Activated CD4-positive, alpha-beta T cell treated with anti-CD3 and anti-CD28 coated beads, Interleukin-2, amount 10 ng/mL, durations not matched to agents 7 days and 5 days (primary cell): ENCODE results near the gene EEF1AKMT2. TPM values are rescaled to one million over a fixed set of nuclear protein-coding genes. Genes with fewer than 3 reads are reported as not detected.

Experiments used
- CTCF ChIA-PET: fragments of 350-600 bp; sonication (Branson Sonifier 250); formaldehyde crosslinking; loops from one replicate; lab custom pipeline; 2021; ENCODE audit warnings: antibody characterized with exemption; lab: Charles Lee
- POLR2A ChIA-PET: fragments of 350-600 bp; sonication (Branson Sonifier 250); formaldehyde crosslinking; loops from one replicate; lab custom pipeline; 2021; ENCODE audit warnings: antibody characterized with exemption; lab: Charles Lee
- DNase-seq: peaks from one replicate; pipeline ENCODE4 v3.0.0-alpha.2; 2020
- H3K27ac Mint-ChIP-seq: one replicate; pipeline ENCODE4 v1.8.0; 2021; ENCODE audit warnings: mild to moderate bottlenecking, moderate library complexity, mixed read lengths
- H3K27me3 Mint-ChIP-seq: one replicate; pipeline ENCODE4 v1.8.0; 2021; ENCODE audit warnings: mixed read lengths
- H3K36me3 Mint-ChIP-seq: one replicate; pipeline ENCODE4 v1.8.0; 2021; ENCODE audit warnings: low read depth, mixed read lengths
- H3K4me1 Mint-ChIP-seq: one replicate; pipeline ENCODE4 v1.8.0; 2021; ENCODE audit warnings: mixed read lengths
- H3K4me3 Mint-ChIP-seq: one replicate; pipeline ENCODE4 v1.8.0; 2021; ENCODE audit warnings: mild to moderate bottlenecking, moderate library complexity, mixed read lengths
- H3K9me3 Mint-ChIP-seq: one replicate; pipeline ENCODE4 v1.8.0; 2021; ENCODE audit warnings: mixed read lengths
- total RNA-seq, 2 experiments: library from RNA; stranded (reverse); gene quantifications; one replicate each; pipeline ENCODE4 v1.2.3, GENCODE V29; 2021

The EEF1AKMT2 gene
- total RNA-seq, 2 experiments from 2014 or later = 23.5 to 28.3 TPM

- ChIA-PET POLR2A (interaction anchor here (0.6 kb wide), 1 partner anchor 73 kb away, joined by 3 read pairs; no protein-coding TSS in a partner anchor), CTCF (interaction anchor here (1.6 to 16.4 kb wide), 4 partner anchors 10 to 20 kb away, joined by 3 to 209 read pairs (median 10); no protein-coding TSS in a partner anchor)
- H3K36me3 Mint-ChIP-seq = peaks cover 32% of the 10 kb centered on the region
- H3K4me1 Mint-ChIP-seq = peaks cover 84% of the 10 kb centered on the region
- no peaks in the 10 kb centered on the region for H3K9me3 Mint-ChIP-seq
- H3K27ac Mint-ChIP-seq = peak overlapping the region; percentile 86
- no peak for DNase-seq
- H3K27me3 Mint-ChIP-seq = no peaks in the 10 kb centered on the region
- no peak overlapping the region for H3K4me3 Mint-ChIP-seq
Observed at GRCh38 chr10:124723826-124724225, 67.9 kb downstream of the EEF1AKMT2 start.

DNA sequence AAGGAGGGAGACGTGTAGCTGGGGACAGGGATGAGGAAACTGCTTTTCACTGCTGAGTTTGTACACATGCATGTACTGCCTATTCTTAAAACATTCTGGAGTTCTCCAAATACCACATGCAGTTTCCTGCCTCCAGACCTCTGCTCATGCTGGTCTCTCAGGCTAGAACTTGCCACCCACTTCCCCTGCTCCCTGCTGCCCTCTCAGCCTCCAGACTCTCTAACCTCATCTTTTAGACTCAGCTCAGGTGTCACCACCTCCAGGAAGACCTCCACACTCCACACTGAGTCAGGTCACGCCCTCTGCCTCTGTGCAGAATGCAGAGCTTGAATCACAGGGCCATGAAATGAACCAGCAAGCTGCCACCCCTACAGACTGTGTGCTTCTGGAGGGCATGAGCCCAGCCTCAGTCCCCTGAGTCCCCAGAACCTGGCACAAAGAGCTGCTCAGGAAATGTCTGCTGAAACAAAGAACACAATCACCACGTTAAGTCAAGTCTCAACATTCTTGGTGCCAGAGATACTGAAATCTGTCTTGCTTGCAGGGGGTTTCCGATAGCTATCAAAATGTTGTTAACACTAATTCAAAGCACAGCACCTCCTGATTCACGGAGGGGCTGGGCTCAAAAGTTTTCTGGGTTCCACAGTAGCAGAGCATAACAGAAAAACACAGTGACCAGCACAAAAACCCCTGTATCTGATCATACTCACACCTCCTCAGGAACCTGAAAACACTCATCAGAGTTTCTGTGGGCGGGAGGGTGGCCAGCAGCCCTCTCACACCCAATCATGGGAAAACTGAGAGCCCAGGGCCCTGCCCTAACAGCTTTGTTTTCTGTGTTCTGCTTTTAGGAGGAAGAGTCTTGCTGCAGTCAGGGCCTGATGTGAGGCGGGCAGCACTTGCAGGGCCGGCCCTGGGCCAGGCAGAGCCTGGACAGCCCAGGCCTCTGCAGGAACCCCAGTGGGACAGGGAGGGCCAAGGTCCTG is 68.6 kb downstream of the EEF1AKMT2 start:
- Mint-ChIP-seq H3K27me3 (no peaks in the 10 kb centered on the region), H3K4me3 (peak overlapping the region; percentile 1), H3K27ac (peak overlapping the region; percentile 86), H3K9me3 (no peaks in the 10 kb centered on the region), H3K36me3 (peaks cover 26% of the 10 kb centered on the region), H3K4me1 (peaks cover 84% of the 10 kb centered on the region)
- DNase-seq = peak; percentile 37
- CTCF ChIA-PET = interaction anchor here (0.6 to 16.4 kb wide), 8 partner anchors 8 to 129 kb away, joined by 3 to 209 read pairs (median 6); no protein-coding TSS in a partner anchor
- POLR2A ChIA-PET = no interaction called here

DNA sequence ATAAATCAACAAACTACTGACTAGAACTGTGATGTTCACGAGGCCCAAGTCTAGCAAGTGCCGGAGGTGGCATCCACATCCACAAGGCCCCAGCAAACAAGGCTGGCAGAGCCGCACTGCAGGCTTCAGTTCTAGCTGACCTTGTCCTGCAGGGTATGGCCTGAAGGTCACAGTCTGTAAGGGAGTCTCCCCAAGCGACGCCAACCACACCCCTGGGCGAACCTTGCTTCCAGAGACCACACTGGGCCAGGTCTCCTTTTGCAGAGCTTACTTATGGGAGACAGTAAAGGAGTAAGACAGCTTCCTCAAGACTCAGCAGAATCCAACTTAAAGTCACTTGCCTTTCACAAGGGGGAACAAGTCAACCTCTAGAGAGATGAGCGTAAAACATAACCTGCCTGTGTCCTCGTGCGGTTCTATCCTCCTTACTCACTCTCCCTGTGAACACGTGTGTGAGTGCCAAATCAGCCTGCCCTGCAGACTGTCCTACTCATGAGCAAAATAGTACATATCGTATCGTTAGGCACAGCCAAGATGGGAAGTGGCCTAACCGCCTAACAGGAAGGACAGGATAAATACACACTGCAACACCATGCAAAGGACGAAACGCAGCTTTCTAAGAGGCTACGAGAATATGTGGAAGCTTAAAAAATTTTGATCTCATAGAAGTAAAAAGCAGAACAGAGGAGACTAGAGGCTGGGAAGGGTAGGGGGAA is 70.2 kb downstream of the EEF1AKMT2 start:
- peaks cover 40% of the 10 kb centered on the region for H3K36me3 Mint-ChIP-seq
- ChIA-PET CTCF (interaction anchor here (0.9 to 16.4 kb wide), 7 partner anchors 10 to 74 kb away, joined by 3 to 209 read pairs (median 6); no protein-coding TSS in a partner anchor), POLR2A (interaction anchor here (0.6 kb wide), 1 partner anchor 20 kb away, joined by 3 read pairs; no protein-coding TSS in a partner anchor)
- no peak for DNase-seq
- no peaks in the 10 kb centered on the region for H3K27me3 Mint-ChIP-seq
- H3K4me3 Mint-ChIP-seq = no peak overlapping the region
- H3K9me3 Mint-ChIP-seq = no peaks in the 10 kb centered on the region
- peaks cover 88% of the 10 kb centered on the region for H3K4me1 Mint-ChIP-seq
- H3K27ac Mint-ChIP-seq = peak overlapping the region; percentile 84

- Mint-ChIP-seq H3K36me3 (peaks cover 39% of the 10 kb centered on the region), H3K27ac (peak overlapping the region; percentile 96), H3K4me1 (peaks cover 91% of the 10 kb centered on the region), H3K27me3 (no peaks in the 10 kb centered on the region), H3K4me3 (peak overlapping the region; percentile 30), H3K9me3 (no peaks in the 10 kb centered on the region)
- ChIA-PET CTCF (interaction anchor here (0.7 to 16.4 kb wide), 19 partner anchors 9 to 90 kb away, joined by 3 to 209 read pairs (median 5); no protein-coding TSS in a partner anchor), POLR2A (interaction anchor here (2.3 kb wide), 1 partner anchor 10 kb away, joined by 6 read pairs; no protein-coding TSS in a partner anchor)
- DNase-seq = peak; percentile 80
Observed at GRCh38 chr10:124719213-124719851, 72.4 kb downstream of the EEF1AKMT2 start.

DNA sequence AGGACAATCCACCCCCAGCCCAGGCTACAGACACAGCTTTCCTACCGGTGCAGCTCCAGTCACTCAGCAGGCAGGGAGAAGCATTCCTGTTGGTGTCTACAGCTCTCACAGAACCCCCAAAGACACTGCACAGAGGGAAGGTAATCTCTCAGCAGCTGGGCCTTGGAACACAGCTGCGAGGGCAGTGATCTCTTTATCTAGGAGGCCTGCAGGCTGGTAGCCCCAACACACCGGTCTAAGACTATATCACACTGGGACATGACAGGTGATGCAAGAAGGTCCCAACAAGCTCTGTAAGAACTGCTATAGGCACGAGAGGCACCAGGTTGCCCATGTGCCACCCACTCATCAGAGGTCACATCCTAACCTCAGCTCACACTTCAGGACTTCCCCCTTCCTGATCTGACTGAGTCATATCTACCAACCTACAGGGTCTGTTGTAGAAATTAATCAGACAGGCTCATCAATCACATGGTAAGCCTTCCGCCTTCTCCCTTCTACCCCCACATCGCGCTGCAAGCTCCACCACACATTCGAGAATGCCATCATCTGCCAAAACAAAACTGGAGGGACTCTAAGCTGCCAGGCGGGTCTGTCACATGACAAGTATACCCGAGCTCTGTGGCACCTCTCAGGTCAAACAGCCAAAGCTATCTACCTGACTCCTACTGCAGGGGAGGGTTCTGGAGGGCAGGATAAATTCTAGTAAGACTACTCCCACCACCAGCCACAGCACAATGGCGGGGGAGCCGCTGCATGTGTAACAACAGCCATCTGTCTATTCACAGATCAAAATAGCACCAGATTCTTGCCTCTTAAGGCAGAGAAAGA is 73.6 kb downstream of the EEF1AKMT2 start:
- H3K4me3 Mint-ChIP-seq = peak overlapping the region; percentile 30
- H3K9me3 Mint-ChIP-seq = no peaks in the 10 kb centered on the region
- H3K27ac Mint-ChIP-seq = peak overlapping the region; percentile 96
- H3K4me1 Mint-ChIP-seq = peaks cover 91% of the 10 kb centered on the region
- DNase-seq = peak; percentile 72
- CTCF ChIA-PET = interaction anchor here (0.7 to 16.4 kb wide), 18 partner anchors 10 to 94 kb away, joined by 3 to 209 read pairs (median 6); no protein-coding TSS in a partner anchor
- H3K27me3 Mint-ChIP-seq = no peaks in the 10 kb centered on the region
- H3K36me3 Mint-ChIP-seq = peaks cover 39% of the 10 kb centered on the region
- POLR2A ChIA-PET = interaction anchor here (0.7 to 2.3 kb wide), 3 partner anchors 11 to 47 kb away, joined by 3 to 6 read pairs (median 4); no protein-coding TSS in a partner anchor

DNA sequence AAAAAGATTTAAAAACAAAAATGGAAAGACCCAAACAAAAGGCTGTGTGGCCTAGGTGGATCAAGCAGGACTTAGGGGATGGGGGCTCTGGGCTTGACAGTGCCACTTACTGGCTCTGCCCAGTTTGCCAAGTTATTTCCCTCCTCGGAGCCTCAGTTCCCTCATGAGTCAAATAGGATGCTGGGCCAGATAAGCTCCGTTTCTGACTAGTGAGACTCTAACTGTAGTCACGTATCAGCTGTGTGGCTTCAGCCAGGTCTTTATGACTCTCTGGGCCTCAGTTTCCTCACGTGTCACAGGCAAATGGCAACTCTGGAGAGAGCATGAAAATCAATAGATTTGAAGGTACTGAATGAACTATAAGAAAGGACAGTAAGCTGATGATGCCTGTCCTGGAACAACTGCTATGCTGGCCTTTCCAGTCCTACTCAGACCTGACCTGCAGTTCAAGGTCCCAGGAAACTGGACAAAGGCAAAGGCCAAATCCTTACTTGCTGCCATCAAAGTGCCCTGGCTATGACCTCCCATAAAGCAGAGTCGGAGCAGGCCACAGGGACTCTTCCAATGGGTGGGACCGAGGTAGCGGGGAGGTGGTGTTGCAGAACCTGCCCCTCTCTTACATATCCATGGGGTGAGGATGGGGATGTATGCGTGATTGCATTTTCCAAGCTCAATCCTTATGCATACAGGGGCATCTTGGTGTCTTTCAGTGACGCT is 74.5 kb downstream of the EEF1AKMT2 start:
- Mint-ChIP-seq H3K9me3 (no peaks in the 10 kb centered on the region), H3K4me3 (no peak overlapping the region), H3K36me3 (peaks cover 39% of the 10 kb centered on the region), H3K27me3 (no peaks in the 10 kb centered on the region), H3K27ac (peak overlapping the region; percentile 96), H3K4me1 (peaks cover 90% of the 10 kb centered on the region)
- no peak for DNase-seq
- ChIA-PET POLR2A (interaction anchor here (1.2 kb wide), 1 partner anchor 46 kb away, joined by 4 read pairs; no protein-coding TSS in a partner anchor), CTCF (interaction anchor here (0.8 to 16.4 kb wide), 13 partner anchors 11 to 93 kb away, joined by 3 to 209 read pairs (median 6); no protein-coding TSS in a partner anchor)

DNA sequence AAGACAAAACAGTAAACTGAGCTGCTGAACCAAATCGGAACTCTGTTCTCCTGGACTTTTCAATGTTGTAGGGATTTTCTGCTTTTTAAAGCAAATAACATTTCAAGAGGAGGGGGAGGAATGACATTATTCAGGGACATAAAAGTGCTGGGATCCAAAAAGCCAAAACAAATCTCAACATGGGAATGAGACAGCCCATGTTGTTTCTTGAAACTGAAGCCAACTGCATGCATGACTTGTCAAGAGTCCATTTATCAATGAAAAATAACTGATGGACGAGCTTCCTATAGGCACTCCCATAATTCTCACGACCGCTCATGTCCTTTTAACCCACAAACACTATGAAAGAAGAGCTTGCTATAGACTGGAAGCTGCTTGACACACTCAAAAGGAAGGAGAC is 75.3 kb downstream of the EEF1AKMT2 start:
- Mint-ChIP-seq H3K9me3 (no peaks in the 10 kb centered on the region), H3K27me3 (no peaks in the 10 kb centered on the region), H3K27ac (peak overlapping the region; percentile 54), H3K36me3 (peaks cover 39% of the 10 kb centered on the region), H3K4me1 (peaks cover 83% of the 10 kb centered on the region), H3K4me3 (no peak overlapping the region)
- DNase-seq = no peak
- CTCF ChIA-PET = interaction anchor here (1.0 to 16.4 kb wide), 8 partner anchors 10 to 45 kb away, joined by 3 to 209 read pairs (median 6); no protein-coding TSS in a partner anchor
- POLR2A ChIA-PET = no interaction called here

GRCh38 chr10:124715439-124715838 is 76.2 kb downstream of the EEF1AKMT2 start:
- POLR2A ChIA-PET = no interaction called here
- H3K4me3 Mint-ChIP-seq = no peak overlapping the region
- no peaks in the 10 kb centered on the region for H3K27me3 Mint-ChIP-seq
- peaks cover 80% of the 10 kb centered on the region for H3K4me1 Mint-ChIP-seq
- CTCF ChIA-PET = interaction anchor here (1.0 to 16.4 kb wide), 7 partner anchors 11 to 44 kb away, joined by 3 to 209 read pairs (median 5); no protein-coding TSS in a partner anchor
- H3K27ac Mint-ChIP-seq = peak overlapping the region; percentile 54
- no peaks in the 10 kb centered on the region for H3K9me3 Mint-ChIP-seq
- H3K36me3 Mint-ChIP-seq = peaks cover 39% of the 10 kb centered on the region
- no peak for DNase-seq

DNA sequence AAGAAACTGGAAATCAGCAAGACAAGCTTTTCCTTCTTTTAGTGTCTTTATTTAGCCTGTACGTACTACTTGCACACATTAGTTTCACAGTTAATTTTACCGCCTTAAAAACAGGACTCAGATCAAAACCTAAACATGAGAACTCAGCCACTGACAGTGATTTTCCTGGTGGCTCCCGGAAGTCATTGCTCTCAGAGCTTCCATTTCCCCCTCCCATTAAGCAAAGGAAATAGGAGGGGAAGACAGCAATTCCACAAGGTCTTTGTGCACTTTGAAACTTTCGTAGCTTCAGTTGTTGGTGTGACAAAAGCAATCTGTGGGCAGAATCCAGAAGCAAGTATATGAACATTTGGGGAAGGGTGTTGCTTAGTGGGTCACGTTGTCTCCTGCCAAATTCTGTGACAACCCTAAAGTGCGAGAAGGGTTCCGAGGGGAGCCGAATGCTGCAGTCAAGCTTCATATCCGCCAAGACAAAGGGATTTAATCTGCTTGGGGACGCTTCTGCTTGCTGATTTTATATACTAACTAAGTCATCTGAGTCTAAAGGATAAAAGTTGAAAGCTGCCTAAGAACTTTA is 77.9 kb downstream of the EEF1AKMT2 start:
- H3K9me3 Mint-ChIP-seq = no peaks in the 10 kb centered on the region
- POLR2A ChIA-PET = no interaction called here
- H3K36me3 Mint-ChIP-seq = peaks cover 40% of the 10 kb centered on the region
- no peaks in the 10 kb centered on the region for H3K27me3 Mint-ChIP-seq
- no peak for DNase-seq
- no peak overlapping the region for H3K27ac Mint-ChIP-seq
- peaks cover 84% of the 10 kb centered on the region for H3K4me1 Mint-ChIP-seq
- CTCF ChIA-PET = interaction anchor here (0.7 to 16.4 kb wide), 4 partner anchors 10 to 56 kb away, joined by 3 to 209 read pairs (median 18); no protein-coding TSS in a partner anchor
- no peak overlapping the region for H3K4me3 Mint-ChIP-seq

- Mint-ChIP-seq H3K4me1 (peaks cover 84% of the 10 kb centered on the region), H3K9me3 (no peaks in the 10 kb centered on the region), H3K4me3 (no peak overlapping the region), H3K27me3 (no peaks in the 10 kb centered on the region), H3K36me3 (peaks cover 38% of the 10 kb centered on the region), H3K27ac (no peak overlapping the region)
- ChIA-PET CTCF (interaction anchor here (0.7 to 16.4 kb wide), 4 partner anchors 9 to 56 kb away, joined by 3 to 209 read pairs (median 4); no protein-coding TSS in a partner anchor), POLR2A (no interaction called here)
- no peak for DNase-seq
Observed at GRCh38 chr10:124712704-124713407, 78.8 kb downstream of the EEF1AKMT2 start.
